CD4-positive, alpha-beta T cell treated with Interleukin-21 for 1 hour (primary cell): Measurements from ENCODE around the gene MACROD2.

Experiments used
- DNase-seq: peaks from one replicate; pipeline ENCODE4 v3.0.0-alpha.2; 2020

MACROD2 gene

DNA sequence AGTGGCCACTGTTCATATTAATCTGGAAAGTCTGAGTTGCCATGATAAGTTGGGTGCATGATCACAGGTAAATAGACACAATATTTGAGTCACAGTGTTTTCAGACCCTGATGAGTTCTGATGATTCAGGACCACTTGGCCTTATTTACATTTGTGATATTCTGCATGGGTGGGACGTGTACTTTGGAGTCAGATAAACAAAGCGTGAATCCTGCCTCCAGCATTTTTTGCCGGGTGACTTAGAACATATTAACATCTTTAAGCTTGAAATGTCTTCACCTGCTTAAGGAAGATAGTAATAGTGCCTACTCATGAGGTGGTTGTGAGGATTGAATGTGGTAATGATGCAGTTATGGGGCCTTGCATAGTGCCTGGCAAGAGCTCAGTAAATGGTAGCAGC is 1582.8 kb downstream of the MACROD2 start:
- DNase-seq = no peak

DNA sequence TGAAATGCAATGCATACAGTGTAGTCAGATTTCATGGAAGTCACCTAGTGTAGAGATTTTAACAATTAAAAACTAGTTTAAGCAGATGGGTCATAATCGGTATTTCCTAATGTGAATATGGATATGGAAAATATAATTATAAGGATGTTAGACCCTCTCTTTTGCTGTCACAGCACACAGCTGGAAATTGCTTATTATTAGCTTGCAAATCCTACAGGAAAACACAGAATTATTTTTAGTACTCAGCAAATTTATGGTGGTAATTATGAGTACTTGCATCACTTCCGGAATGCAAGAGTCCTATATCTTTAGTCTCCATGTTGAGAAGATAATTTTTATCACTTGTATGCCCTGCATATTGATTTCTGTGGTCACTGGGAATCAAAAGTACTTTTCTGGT is 1584.4 kb downstream of the MACROD2 start:
- no peak for DNase-seq

DNA sequence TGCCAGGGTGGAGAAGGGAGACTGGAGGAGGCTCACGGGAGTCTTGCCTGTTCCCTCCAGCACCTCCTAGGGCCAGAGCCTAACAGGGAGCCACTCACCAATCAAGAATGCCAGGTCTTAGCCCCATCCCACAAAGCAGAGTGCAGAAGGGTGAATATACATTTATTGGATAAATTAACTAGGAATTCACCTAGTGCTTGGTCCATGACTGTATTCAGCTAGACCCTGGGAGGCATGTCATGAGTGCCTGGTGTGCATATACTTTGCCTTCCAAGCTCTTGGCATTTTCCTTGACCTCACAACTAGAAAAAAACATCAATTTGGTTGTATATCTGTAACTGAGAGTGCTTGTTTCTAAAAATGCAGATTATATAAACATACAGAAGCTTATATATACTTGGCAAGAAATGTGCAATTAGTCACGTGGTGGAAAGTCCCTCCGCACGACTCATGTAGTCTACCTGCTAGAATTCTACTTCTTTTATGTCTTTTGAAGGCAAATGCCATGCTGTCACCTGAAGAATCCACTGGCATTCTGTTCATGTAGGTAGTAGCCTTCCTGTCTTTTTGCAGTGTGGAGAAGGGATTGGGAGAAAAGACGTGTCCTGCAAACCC is 1586.9 kb downstream of the MACROD2 start:
- DNase-seq = no peak

GRCh38 chr20:15584507-15584906 is 1589.2 kb downstream of the MACROD2 start:
- no peak for DNase-seq

DNA sequence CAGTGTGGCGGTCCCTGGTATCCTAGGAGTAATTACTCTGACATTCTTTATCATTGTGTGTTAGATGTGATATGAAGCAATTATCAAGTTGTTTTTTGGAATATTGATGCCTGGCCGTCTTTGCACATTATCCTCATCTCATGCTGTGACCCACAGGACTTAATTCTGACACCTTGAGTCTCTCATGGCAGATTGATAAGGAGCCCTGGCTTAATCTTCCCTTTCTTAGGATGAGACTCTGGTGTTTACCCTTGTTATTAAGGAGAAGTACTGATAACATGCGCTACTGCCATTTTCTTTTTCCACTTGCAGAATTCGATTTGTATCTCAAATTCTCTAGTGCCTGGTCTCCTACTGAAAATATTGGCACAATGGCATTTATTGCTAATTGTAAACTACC is 1597.8 kb downstream of the MACROD2 start:
- no peak for DNase-seq

DNA sequence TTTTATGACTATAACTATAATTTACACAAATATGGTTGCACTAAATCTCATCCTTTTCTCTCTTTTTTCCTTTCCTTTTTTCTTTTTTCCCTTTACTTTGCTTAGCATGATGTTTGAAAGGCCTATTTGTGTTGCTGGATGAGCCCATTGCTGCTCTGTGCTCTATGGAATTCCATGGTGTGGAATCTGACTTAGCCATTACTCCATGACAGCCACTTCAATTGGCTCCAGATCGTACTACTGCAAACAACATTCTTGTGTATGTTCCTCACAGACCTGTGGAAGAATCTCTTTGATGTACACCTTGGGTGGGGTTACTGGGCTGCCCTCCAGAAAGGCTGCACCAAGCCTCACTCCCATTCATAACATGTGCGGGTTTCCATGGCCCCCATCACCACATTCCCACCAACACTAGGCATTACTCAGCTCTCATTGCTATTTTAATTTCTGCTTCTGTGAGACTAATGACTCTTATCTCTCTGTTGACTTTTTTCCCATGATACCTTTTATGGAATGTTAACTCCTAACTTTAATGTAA is 1598.9 kb downstream of the MACROD2 start:
- DNase-seq = no peak

- DNase-seq = no peak
These were observed 1601.0 kb downstream of the MACROD2 start for GRCh38 chr20:15596220-15596890.

GRCh38 chr20:15597306-15597705 is 1602.0 kb downstream of the MACROD2 start:
- no peak for DNase-seq

GRCh38 chr20:15599961-15600360 is 1604.6 kb downstream of the MACROD2 start:
- no peak for DNase-seq

DNA sequence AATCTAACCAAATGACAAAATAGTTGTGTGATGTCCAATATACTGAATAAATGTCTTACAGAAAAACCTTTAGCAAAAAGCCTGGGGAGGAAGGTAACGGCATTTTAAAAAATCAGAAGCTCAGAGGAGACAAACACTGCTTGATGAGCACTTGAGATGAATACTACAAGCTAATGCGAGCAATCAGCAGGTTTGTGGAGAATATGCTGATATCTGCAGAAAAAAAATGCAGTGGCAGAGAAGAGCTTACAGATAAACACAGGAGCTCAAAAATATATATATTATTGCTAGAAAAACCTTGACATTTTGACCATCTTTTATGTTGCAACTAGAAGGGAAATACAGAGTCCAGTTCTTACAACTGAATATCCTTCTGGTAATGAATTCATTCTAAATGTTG is 1605.2 kb downstream of the MACROD2 start:
- DNase-seq = no peak

GRCh38 chr20:15603506-15603905 is 1608.2 kb downstream of the MACROD2 start:
- no peak for DNase-seq

GRCh38 chr20:15603978-15604805 is 1608.9 kb downstream of the MACROD2 start:
- no peak for DNase-seq

DNA sequence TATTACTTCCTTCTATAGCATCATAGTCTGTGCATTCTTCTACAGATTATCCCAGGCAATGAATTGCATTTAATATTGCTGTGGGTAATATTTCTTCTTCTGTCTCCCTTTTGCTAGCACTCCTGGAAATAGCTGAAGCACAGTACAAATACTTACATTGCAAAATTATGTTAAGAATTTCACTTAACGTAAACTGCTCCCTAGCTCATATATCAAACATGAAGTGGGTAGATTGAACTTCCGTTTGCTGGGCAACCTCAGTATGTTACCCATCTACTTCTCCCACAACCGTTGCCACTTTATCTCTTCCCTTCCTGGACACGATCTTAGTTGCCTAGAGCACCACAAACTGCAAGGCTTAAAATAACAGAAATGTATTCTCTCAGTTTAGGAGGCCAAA is 1614.6 kb downstream of the MACROD2 start:
- no peak for DNase-seq

DNA sequence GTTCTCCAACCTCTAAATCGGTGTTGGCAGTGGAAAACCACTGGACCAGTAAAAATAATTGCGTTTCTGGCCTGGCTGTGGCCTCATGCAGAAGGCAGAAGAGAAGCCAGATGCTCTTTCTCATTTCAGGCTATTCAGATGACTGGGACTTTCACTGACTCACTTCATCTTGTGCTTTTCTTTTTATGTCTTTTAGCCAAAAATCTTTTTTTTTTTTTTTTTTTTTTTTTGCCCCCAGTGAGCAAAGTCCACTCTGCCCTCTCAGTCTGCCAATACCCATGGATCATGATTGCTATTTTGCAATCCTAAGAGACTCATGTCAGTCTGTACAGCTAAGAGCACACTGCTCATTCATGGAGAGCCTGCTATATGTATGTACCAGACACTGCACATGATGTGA is 1615.5 kb downstream of the MACROD2 start:
- no peak for DNase-seq

DNA sequence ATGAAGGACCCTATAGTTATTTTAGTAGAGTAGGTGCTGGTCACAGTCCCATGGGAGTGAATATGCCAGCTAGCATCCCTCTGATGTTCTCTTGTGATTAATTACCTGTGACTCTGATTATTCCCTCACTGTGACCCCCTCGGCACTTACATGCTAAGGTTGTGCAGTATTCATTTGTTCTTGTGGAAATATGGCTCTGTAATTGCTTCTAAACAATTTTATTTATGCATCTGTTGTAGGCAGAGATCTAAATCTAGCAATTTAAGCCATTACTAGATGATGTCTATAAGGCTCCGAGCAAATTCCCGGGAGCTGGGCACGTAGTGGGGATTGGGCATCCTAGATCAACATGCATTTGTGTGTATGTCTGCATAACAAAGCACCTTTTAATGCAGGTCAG is 1616.2 kb downstream of the MACROD2 start:
- no peak for DNase-seq

DNA sequence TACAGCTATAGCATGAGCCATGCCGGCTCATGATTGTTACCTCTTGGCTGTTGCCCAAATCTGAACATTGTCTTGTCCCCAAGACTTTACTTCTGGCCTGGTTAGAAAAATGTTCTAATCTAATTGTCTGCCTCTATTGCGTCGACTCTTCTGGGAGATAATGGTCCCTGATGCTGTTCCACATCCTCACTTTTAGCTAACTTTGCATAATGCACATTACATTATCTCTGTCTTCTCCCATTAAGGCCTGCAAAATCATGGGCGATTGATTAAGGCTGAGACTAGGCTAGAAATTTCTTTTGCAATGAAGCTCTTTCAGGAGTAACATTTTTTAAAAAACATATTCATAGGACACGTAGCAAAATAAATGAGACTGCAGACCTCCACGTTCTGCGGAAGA is 1616.9 kb downstream of the MACROD2 start:
- no peak for DNase-seq

DNA sequence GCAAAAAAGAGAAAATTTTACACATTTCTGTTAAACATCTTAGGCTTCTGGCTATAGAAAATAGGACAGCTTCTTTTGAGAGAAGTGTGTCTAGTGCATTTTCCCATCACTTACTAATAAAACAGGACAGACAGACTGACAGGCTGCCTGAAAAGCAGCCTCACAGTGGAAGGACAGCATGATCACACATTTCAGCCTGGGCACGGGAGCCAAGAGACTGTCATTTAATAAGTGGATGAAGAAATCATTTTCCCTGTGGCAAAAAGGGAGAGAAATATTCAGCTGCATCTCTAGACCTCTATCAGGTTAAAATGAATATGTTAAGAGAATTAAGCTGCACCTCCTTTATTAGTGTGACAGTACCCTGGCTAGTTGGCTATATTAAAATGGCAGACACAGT is 1617.5 kb downstream of the MACROD2 start:
- no peak for DNase-seq

DNA sequence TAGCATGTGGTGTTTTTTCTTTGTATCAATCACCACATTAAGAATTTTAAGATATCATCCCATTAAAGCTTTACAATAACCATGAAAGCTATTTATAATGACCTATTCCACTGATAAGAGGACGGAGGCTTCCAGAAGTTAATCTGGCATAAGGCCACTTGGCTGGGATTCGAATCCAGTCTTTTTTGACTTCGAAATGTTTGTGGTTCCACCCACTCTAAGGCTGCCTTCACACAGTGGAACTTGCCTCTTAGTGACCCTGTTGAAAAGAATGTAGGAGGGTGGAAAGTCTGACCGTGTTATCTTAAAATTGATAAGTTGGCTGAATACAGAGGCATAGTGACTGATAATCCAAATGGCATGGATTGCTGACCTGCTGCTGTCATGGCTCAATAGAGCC is 1618.2 kb downstream of the MACROD2 start:
- no peak for DNase-seq

- no peak for DNase-seq
These were observed 1621.3 kb downstream of the MACROD2 start for GRCh38 chr20:15616626-15617025.

DNA sequence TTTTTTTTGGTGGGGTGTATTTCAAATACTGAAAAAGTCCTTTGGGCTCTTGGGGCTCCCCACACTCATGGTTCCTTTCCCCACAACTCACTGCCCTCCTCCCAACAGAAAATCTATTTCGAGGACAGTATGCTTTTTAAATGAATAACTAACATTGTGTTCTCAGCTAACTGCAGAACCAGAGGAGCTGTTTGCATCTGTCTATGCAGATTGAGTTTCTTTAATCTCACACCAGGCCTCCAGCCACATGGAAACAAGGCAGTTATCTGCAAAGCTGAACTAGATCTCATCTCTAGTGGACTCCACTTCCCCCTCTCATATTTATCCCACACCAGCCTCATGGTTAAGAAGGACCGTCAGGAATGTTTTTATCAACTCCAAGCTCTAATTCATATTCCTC is 1622.8 kb downstream of the MACROD2 start:
- no peak for DNase-seq

GRCh38 chr20:15618912-15619311 is 1623.6 kb downstream of the MACROD2 start:
- no peak for DNase-seq

GRCh38 chr20:15619341-15619740 is 1624.0 kb downstream of the MACROD2 start:
- no peak for DNase-seq

DNA sequence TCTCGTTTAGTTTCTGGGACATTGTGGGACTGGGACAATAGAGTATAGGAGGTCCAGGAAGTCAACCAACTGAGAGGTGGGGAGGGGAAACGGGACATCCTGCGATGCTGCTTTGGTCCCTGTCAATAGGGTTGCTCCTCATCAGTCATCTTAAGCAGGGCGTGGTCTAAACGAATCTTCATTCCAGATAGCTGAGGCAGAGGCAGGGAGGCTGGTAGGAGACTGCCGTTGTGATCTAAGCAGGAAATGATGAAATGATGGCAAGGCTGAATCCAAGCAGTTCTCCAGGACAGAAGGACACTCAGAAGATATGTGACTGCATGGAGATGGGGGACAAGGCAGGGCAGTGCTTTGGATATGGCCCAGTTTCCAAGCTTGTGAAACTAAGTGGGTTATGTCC is 1624.5 kb downstream of the MACROD2 start:
- no peak for DNase-seq

- DNase-seq = no peak
These were observed 1627.1 kb downstream of the MACROD2 start for GRCh38 chr20:15622368-15622767.
